Measurements from ENCODE around the gene FARS2. TPM values are rescaled to one million over a fixed set of nuclear protein-coding genes. Genes with fewer than 3 reads are reported as not detected.

FARS2 gene
- total and polyA plus RNA-seq, 11 donors, result 11.4 to 24.6 (median 20.5) TPM

GRCh38 chr6:5416250-5416649 lies 154.9 kb downstream of the FARS2 start:
- Histone ChIP-seq H3K36me3 (no peaks in the 10 kb centered on the region), H3K4me3 (no peak overlapping the region), H3K9me3 (peaks cover 0 to 7% (median 0%) of the 10 kb centered on the region in 12 donors), H3K27ac (no peak overlapping the region), H3K4me1 (no peaks in the 10 kb centered on the region), H3K27me3 (no peaks in the 10 kb centered on the region)
- no peak for TF ChIP-seq POLR2A (IDR thresholded peaks at IDR 0.05)
- intact Hi-C loops (cut with DNase I), result no loop called here
- ATAC-seq (no peak), DNase-seq (no peak)
- 51 to 60% (median 59%) methylated on average over 4 of the region's 4 CpGs for WGBS, 4 donors

GRCh38 chr6:5422321-5422915 lies 161.1 kb downstream of the FARS2 start:
- intact Hi-C loops (cut with DNase I), result no loop called here
- H3K36me3 ChIP-seq, result no peaks in the 10 kb centered on the region
- ATAC-seq (peak in 3 of 4 donors; percentile 67 to 86 (median 79)), DNase-seq (no peak)
- no peak for TF ChIP-seq POLR2A (IDR thresholded peaks at IDR 0.05)
- TF ChIP-seq, protein P1, sequence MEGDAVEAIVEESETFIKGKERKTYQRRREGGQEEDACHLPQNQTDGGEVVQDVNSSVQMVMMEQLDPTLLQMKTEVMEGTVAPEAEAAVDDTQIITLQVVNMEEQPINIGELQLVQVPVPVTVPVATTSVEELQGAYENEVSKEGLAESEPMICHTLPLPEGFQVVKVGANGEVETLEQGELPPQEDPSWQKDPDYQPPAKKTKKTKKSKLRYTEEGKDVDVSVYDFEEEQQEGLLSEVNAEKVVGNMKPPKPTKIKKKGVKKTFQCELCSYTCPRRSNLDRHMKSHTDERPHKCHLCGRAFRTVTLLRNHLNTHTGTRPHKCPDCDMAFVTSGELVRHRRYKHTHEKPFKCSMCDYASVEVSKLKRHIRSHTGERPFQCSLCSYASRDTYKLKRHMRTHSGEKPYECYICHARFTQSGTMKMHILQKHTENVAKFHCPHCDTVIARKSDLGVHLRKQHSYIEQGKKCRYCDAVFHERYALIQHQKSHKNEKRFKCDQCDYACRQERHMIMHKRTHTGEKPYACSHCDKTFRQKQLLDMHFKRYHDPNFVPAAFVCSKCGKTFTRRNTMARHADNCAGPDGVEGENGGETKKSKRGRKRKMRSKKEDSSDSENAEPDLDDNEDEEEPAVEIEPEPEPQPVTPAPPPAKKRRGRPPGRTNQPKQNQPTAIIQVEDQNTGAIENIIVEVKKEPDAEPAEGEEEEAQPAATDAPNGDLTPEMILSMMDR (IDR thresholded peaks at IDR 0.05), result peak in 11 of 12 donors; percentile 10 to 50 (median 39)
- no peaks in the 10 kb centered on the region for H3K4me1 ChIP-seq
- 68 to 80% (median 74%) methylated on average over 5 of the region's 5 CpGs for WGBS, 4 donors
- H3K27ac ChIP-seq, result no peak overlapping the region
- no peak overlapping the region for H3K4me3 ChIP-seq
- no peaks in the 10 kb centered on the region for H3K27me3 ChIP-seq
- H3K9me3 ChIP-seq, result peaks cover 0 to 6% (median 0%) of the 10 kb centered on the region in 12 donors

GRCh38 chr6:5423251-5423650 lies 161.9 kb downstream of the FARS2 start:
- Histone ChIP-seq H3K4me1 (no peaks in the 10 kb centered on the region), H3K9me3 (no peaks in the 10 kb centered on the region), H3K27ac (no peak overlapping the region), H3K36me3 (no peaks in the 10 kb centered on the region), H3K4me3 (no peak overlapping the region), H3K27me3 (no peaks in the 10 kb centered on the region)
- WGBS, 4 donors, result 80 to 94% (median 90%) methylated on average over 4 of the region's 4 CpGs
- ATAC-seq, result no peak
- no peak for TF ChIP-seq POLR2A (IDR thresholded peaks at IDR 0.05)
- TF ChIP-seq, protein P1 (IDR thresholded peaks at IDR 0.05), result no peak
- intact Hi-C loops (cut with DNase I), result no loop called here
- DNase-seq, result no peak

- DNase-seq, result no peak
- intact Hi-C loops (cut with DNase I), result no loop called here
- TF ChIP-seq POLR2A (IDR thresholded peaks at IDR 0.05), result no peak
- TF ChIP-seq, protein P1 (IDR thresholded peaks at IDR 0.05), result no peak
- no peaks in the 10 kb centered on the region for H3K4me1 ChIP-seq
- no peaks in the 10 kb centered on the region for H3K9me3 ChIP-seq
- no peaks in the 10 kb centered on the region for H3K27me3 ChIP-seq
- H3K27ac ChIP-seq, result no peak overlapping the region
- no peaks in the 10 kb centered on the region for H3K36me3 ChIP-seq
- H3K4me3 ChIP-seq, result no peak overlapping the region
- WGBS, 4 donors, result 92 to 98% (median 97%) methylated on average over 6 of the region's 6 CpGs
- no peak for ATAC-seq
Observed at GRCh38 chr6:5424726-5425125, 163.4 kb downstream of the FARS2 start.

DNA sequence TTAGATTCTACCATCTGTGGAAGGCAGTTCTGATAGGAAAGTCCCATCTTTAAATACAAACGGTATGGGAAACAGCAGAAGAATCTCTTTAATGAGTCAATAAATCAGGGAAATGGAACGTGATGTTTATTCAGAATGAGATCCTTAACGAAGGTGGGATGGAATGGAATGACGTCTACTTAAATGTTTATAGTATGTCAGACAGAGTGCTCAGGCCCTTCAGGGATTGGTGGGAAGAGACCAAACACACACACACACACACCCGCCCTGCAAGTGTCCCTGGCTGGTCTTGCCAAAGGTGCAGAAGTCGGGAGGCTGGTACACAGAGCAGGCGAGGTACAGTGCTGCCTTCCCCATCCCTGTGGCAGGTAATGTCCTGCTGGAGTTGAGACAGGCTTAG lies 164.0 kb downstream of the FARS2 start:
- H3K4me3 ChIP-seq, result no peak overlapping the region
- no peak for DNase-seq
- H3K9me3 ChIP-seq, result no peaks in the 10 kb centered on the region
- 91 to 97% (median 95%) methylated on average over 7 of the region's 7 CpGs for WGBS, 4 donors
- no peaks in the 10 kb centered on the region for H3K27me3 ChIP-seq
- no peak for ATAC-seq
- TF ChIP-seq, protein P1 (IDR thresholded peaks at IDR 0.05), result no peak
- no peak for TF ChIP-seq POLR2A (IDR thresholded peaks at IDR 0.05)
- H3K36me3 ChIP-seq, result no peaks in the 10 kb centered on the region
- H3K4me1 ChIP-seq, result no peaks in the 10 kb centered on the region
- intact Hi-C loops (cut with DNase I), result no loop called here
- H3K27ac ChIP-seq, result no peak overlapping the region
